ENCODE measurements around the gene PROCA1. TPM values are rescaled to one million over a fixed set of nuclear protein-coding genes. Genes with fewer than 3 reads are reported as not detected.

Gene PROCA1
- total RNA-seq, 2 donors from 2014 or later, result 1.0 to 2.5 TPM

DNA sequence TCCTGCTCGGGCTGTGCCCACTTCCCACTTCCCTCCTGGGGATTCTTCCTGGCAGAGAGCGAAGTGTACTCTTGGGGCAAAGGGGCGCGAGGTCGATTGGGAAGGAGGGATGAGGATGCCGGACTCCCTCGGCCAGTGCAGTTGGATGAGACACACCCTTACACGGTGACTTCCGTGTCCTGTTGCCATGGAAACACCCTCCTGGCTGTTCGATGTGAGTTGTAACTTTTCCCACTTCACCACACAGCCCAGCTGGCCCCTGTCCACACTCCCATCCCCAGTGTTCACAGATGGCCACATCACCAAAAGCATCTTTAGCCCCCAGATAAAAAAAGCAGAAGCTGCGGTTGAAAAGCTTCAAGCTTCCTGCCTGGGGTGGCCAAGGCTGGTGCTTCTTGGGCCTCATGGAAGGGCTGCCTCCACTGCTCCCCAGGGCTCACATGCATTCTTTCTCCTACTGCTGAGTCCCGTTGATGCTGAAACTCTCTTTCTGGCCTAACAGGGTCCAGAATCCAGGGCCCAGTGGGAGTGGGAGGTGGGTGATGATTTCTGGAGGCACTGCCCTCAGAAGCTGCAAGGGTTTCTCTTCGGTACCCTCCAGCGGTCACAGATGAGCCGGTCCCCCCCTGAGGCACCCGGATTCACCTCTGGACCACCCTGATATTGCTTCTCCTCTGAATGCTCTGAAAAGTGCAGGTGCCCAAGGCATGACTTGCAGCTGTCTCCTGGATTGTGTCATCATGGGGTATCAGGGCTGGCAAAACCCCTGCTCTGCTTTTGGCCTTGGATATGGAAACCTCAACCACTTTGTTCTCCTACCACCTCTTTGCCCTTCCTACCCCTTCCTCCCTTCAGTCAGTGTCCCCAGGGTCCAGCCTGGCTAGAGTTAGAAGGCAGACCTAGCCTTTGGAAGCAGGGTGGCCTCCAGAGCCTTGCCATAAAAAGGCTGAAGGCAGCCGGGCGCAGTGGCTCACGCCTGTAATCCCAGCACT, 30.0 kb upstream of the PROCA1 start:
- H3K9me3 ChIP-seq, result no peaks in the 10 kb centered on the region
- H3K36me3 ChIP-seq, result no peaks in the 10 kb centered on the region
- peaks cover 16% of the 10 kb centered on the region for H3K4me1 ChIP-seq
- no peaks in the 10 kb centered on the region for H3K27me3 ChIP-seq
- peak; percentile 53 for DNase-seq
- H3K9ac ChIP-seq (ENCODE audit: low read depth in 2 of 2, low read length in 2 of 2), result peak overlapping the region; percentile 8 to 32
- TF ChIP-seq, protein P1, sequence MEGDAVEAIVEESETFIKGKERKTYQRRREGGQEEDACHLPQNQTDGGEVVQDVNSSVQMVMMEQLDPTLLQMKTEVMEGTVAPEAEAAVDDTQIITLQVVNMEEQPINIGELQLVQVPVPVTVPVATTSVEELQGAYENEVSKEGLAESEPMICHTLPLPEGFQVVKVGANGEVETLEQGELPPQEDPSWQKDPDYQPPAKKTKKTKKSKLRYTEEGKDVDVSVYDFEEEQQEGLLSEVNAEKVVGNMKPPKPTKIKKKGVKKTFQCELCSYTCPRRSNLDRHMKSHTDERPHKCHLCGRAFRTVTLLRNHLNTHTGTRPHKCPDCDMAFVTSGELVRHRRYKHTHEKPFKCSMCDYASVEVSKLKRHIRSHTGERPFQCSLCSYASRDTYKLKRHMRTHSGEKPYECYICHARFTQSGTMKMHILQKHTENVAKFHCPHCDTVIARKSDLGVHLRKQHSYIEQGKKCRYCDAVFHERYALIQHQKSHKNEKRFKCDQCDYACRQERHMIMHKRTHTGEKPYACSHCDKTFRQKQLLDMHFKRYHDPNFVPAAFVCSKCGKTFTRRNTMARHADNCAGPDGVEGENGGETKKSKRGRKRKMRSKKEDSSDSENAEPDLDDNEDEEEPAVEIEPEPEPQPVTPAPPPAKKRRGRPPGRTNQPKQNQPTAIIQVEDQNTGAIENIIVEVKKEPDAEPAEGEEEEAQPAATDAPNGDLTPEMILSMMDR (IDR thresholded peaks at IDR 0.05), result no peak
- intact Hi-C loops (cut with DNase I), result no loop called here
- H3K4me3 ChIP-seq, result no peak overlapping the region
- no peak overlapping the region for H3K27ac ChIP-seq

DNA sequence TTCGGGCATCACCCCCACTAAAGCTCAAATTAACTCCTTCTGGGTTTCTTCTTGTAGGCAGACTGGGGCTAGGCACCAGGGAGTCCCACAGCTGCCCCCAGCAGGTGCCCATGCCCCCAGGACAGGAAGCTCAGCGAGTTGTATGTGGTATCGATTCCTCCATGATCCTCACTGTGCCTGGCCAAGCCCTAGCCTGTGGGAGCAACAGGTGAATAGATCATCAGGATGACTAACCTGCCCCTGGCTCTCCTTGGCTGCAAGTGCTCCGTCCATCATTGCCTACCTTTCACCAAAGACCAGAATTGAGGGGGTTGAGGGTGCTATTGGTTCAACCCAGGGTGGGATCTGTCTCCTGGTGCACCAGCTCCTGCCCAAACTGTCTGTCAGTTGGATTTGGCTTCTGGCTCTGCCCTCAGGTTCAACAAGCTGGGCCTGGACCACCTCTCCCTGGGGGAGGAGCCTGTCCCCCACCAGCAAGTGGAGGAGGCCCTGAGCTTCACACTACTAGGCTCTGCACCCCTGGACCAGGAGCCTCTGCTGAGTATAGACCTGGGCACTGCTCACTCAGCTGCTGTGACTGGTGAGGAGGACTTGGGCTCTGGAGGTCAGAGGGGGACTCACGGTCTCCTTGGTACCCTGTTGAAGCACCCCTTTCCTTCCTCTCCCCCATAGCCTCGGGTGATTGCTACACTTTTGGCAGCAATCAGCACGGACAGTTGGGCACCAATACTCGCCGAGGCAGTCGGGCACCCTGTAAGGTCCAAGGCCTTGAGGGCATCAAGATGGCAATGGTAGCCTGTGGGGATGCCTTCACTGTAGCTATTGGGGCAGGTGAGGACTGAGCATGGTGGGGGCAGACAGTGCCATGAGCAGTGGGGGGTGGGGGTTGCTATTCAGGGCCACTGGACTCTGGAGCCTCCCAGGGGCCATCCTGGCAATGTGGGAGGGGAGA, 29.0 kb upstream of the PROCA1 start:
- Histone ChIP-seq H3K9me3 (no peaks in the 10 kb centered on the region), H3K36me3 (no peaks in the 10 kb centered on the region), H3K4me3 (no peak overlapping the region), H3K27ac (no peak overlapping the region), H3K9ac (ENCODE audit: low read depth in 2 of 2, low read length in 2 of 2) (no peak overlapping the region), H3K4me1 (peaks cover 7% of the 10 kb centered on the region), H3K27me3 (no peaks in the 10 kb centered on the region)
- intact Hi-C loops (cut with DNase I), result no loop called here
- TF ChIP-seq, protein P1 (IDR thresholded peaks at IDR 0.05), result no peak
- DNase-seq, result no peak

DNA sequence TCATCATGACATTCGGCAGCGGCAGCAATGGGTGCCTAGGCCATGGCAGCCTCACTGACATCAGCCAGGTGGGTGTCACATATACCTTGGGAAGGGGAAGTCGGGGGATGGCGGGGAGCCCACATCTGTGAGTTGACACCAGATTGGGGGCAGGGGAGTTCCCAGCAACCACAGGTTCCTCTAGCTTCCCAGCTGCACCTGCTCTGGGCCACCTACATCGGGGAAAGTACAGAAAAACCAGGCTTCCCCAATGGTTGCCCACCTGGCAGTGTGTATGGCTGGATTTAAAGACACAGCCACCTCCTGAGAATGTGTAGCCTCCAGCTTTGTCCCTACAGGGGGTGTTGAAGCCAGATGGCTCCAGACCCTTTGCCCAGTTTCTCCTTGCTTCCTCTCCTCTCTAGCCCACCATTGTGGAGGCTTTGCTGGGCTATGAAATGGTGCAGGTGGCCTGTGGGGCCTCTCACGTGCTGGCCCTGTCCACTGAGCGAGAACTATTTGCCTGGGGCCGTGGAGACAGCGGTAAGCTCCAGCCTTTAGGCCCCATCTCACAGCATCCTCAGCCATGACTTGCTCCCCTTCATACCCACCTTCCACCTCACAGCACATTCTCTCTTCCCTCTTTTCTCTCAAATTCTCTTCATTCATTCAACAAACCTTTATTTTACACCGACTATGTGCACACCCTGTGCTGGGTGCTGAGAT, 27.1 kb upstream of the PROCA1 start:
- Histone ChIP-seq H3K9ac (ENCODE audit: low read depth in 2 of 2, low read length in 2 of 2) (no peak overlapping the region), H3K36me3 (no peaks in the 10 kb centered on the region), H3K4me3 (no peak overlapping the region), H3K27me3 (no peaks in the 10 kb centered on the region), H3K9me3 (no peaks in the 10 kb centered on the region), H3K27ac (no peak overlapping the region), H3K4me1 (peaks cover 6% of the 10 kb centered on the region)
- TF ChIP-seq, protein P1 (IDR thresholded peaks at IDR 0.05), result no peak
- intact Hi-C loops (cut with DNase I), result no loop called here
- DNase-seq, result no peak

DNA sequence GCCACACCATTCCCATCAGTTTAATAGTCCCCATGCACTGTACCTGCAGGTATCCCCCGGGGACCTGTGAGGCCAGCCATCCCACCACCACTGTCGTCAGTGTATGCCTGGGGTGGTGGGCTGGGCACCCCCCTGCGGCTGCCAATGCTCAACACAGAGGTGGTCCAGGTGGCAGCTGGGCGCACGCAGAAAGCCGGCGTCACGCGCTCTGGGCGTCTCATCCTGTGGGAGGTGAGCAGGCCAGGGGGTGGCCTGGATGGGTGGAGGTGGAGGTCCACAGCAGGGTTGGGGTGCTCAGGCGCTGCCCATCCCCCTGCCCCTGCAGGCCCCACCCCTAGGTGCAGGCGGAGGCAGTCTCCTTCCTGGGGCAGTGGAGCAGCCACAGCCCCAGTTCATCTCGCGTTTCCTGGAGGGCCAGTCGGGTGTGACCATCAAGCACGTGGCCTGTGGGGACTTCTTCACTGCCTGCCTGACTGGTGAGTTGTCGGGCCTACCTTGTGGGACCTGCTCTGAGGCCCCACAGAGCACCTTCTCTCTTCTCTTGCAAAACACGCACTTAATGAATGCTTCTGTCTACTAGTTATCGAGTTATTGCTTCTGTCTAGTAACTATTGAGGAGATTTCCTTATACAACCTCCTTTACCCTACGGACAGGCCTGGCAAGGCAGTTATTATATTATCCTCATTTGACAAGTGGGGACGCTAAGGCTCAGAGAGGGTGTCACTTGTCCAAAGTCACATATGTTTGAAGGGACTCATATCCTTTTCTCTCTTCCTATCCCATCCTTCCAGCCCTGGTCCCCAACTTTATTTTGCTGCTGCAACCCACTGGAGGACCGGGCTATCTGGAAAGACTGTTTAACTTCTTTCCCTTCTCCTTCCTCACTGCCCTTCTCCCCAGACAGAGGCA, 26.3 kb upstream of the PROCA1 start:
- H3K4me1 ChIP-seq, result peaks cover 6% of the 10 kb centered on the region
- peak; percentile 60 for DNase-seq
- H3K36me3 ChIP-seq, result no peaks in the 10 kb centered on the region
- no peaks in the 10 kb centered on the region for H3K9me3 ChIP-seq
- TF ChIP-seq, protein P1 (IDR thresholded peaks at IDR 0.05), result no peak
- no peak overlapping the region for H3K9ac ChIP-seq (ENCODE audit: low read depth in 2 of 2, low read length in 2 of 2)
- no peak overlapping the region for H3K27ac ChIP-seq
- intact Hi-C loops (cut with DNase I), result no loop called here
- no peaks in the 10 kb centered on the region for H3K27me3 ChIP-seq
- no peak overlapping the region for H3K4me3 ChIP-seq
